Sigmoid colon (tissue), 7 donors: ENCODE results near the gene LUC7L. TPM values are rescaled to one million over a fixed set of nuclear protein-coding genes. Genes with fewer than 3 reads are reported as not detected.

Experiments
- DNase-seq: peaks from one replicate; pipeline ENCODE4 v3.0.0-alpha.2; 2019
- H3K27ac ChIP-seq, 4 donors: fragments of 200-600 bp; sonication (generic); one replicate each; pipeline ENCODE4 v1.5.1; 2016 to 2019; ENCODE audit warnings: mild to moderate bottlenecking in 1 of 4
- H3K27me3 ChIP-seq, 3 donors: fragments of 200-600 bp; sonication (generic); one replicate each; pipeline ENCODE4 v1.5.1; 2019; ENCODE audit warnings: mild to moderate bottlenecking in 1 of 3
- H3K36me3 ChIP-seq, 4 donors: fragments of 200-600 bp; sonication (generic); one replicate each; pipeline ENCODE4 v1.5.1; 2016 to 2019
- H3K4me1 ChIP-seq, 4 donors: fragments of 200-600 bp; sonication (generic); one replicate each; pipeline ENCODE4 v1.5.1; 2017 to 2019
- H3K4me3 ChIP-seq, 4 donors: fragments of 200-600 bp; sonication (generic); one replicate each; pipeline ENCODE4 v1.5.1; 2017 to 2019; ENCODE audit warnings: mild to moderate bottlenecking in 2 of 4, moderate library complexity in 1 of 4
- H3K9me3 ChIP-seq, 4 donors: fragments of 200-600 bp in 3 of 4; sonication (generic) in 3 of 4; one replicate each; pipeline versions ENCODE4 v1.5.1 to v1.6.1; 2013 to 2019
- EP300 ChIP-seq, 4 donors: sonication (generic); formaldehyde crosslinking; IDR thresholded peaks; one replicate each; pipeline ENCODE4 v1.6.1; 2017; ENCODE audit warnings: antibody characterized with exemption in 4 of 4
- POLR2A ChIP-seq, 2 donors: fragments of 450-650 bp; IDR thresholded peaks; one replicate each; pipeline ENCODE4 v1.6.1; 2016; ENCODE audit warnings: antibody characterized with exemption in 2 of 2, mild to moderate bottlenecking in 2 of 2, moderate library complexity in 2 of 2
- POLR2AphosphoS5 ChIP-seq, 4 donors: sonication (generic); formaldehyde crosslinking; IDR thresholded peaks; one replicate each; pipeline ENCODE4 v1.6.1; 2017; ENCODE audit warnings: antibody characterized with exemption in 4 of 4
- WGBS, 2 donors: extraction: QIAGEN DNeasy Blood & Tissue Kit; methylation state at CpG; one replicate each; pipeline ENCODE4 v1.1.7; 2013; 5-methylcytosine and 5-hydroxymethylcytosine counted together
- intact Hi-C: fragments of 100-400 bp; cut with DNase I; formaldehyde crosslinking; loops from one replicate; pipeline ENCODE4 v1.15.1; 2023
- polyA plus RNA-seq, 3 donors: library from polyadenylated mRNA; stranded (reverse); fragments of 200-250 nt; gene quantifications; one replicate each; pipeline ENCODE4 v1.2.3, GENCODE V29; 2013
- total RNA-seq, 4 donors: library from RNA; depleted of rRNA; stranded (reverse); fragments of >200 nt; gene quantifications; one replicate each; pipeline ENCODE4 v1.1.0, GENCODE V29; 2016
- TF ChIP-seq, protein P1 (sequence below), 4 experiments: fragments of 450-650 bp in 3 of 4; fragments of 200-600 bp in 1 of 4; IDR thresholded peaks; one replicate each; pipeline ENCODE4 v1.5.1; 2016 to 2019; ENCODE audit warnings: antibody characterized with exemption in 4 of 4, mild to moderate bottlenecking in 3 of 4, moderate library complexity in 2 of 4
- donor health status: healthy with polysubstance abuse.
- donor health status: Bipolar disorder and iron deficiency.
- donor health status: healthy.

The LUC7L gene
- total and polyA plus RNA-seq, 7 donors = 21.0 to 138 (median 55.8) TPM

GRCh38 chr16:275041-275641, 45.9 kb upstream of the LUC7L start:
- H3K4me3 ChIP-seq = peak overlapping the region; percentile 41 to 60 (median 54)
- H3K4me1 ChIP-seq = peaks cover 0 to 22% (median 16%) of the 10 kb centered on the region in 4 donors
- 1 to 3% methylated on average over 58 of the region's 58 CpGs for WGBS, 2 donors
- intact Hi-C loops = loop anchor here (2.0 kb wide), 1 partner anchor 76 kb away; no protein-coding TSS in a partner anchor
- H3K36me3 ChIP-seq = no peaks in the 10 kb centered on the region
- H3K27ac ChIP-seq = peak overlapping the region in 2 of 4 donors; percentile 10 to 22
- no peaks in the 10 kb centered on the region for H3K9me3 ChIP-seq
- no peak for TF ChIP-seq POLR2A (IDR thresholded peaks at IDR 0.05)
- TF ChIP-seq POLR2AphosphoS5 (IDR thresholded peaks at IDR 0.05) = no peak
- TF ChIP-seq, protein P1, sequence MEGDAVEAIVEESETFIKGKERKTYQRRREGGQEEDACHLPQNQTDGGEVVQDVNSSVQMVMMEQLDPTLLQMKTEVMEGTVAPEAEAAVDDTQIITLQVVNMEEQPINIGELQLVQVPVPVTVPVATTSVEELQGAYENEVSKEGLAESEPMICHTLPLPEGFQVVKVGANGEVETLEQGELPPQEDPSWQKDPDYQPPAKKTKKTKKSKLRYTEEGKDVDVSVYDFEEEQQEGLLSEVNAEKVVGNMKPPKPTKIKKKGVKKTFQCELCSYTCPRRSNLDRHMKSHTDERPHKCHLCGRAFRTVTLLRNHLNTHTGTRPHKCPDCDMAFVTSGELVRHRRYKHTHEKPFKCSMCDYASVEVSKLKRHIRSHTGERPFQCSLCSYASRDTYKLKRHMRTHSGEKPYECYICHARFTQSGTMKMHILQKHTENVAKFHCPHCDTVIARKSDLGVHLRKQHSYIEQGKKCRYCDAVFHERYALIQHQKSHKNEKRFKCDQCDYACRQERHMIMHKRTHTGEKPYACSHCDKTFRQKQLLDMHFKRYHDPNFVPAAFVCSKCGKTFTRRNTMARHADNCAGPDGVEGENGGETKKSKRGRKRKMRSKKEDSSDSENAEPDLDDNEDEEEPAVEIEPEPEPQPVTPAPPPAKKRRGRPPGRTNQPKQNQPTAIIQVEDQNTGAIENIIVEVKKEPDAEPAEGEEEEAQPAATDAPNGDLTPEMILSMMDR (IDR thresholded peaks at IDR 0.05) = no peak
- no peak for TF ChIP-seq EP300 (IDR thresholded peaks at IDR 0.05)
- DNase-seq = no peak
- peaks cover 0 to 21% (median 17%) of the 10 kb centered on the region in 3 donors for H3K27me3 ChIP-seq

DNA sequence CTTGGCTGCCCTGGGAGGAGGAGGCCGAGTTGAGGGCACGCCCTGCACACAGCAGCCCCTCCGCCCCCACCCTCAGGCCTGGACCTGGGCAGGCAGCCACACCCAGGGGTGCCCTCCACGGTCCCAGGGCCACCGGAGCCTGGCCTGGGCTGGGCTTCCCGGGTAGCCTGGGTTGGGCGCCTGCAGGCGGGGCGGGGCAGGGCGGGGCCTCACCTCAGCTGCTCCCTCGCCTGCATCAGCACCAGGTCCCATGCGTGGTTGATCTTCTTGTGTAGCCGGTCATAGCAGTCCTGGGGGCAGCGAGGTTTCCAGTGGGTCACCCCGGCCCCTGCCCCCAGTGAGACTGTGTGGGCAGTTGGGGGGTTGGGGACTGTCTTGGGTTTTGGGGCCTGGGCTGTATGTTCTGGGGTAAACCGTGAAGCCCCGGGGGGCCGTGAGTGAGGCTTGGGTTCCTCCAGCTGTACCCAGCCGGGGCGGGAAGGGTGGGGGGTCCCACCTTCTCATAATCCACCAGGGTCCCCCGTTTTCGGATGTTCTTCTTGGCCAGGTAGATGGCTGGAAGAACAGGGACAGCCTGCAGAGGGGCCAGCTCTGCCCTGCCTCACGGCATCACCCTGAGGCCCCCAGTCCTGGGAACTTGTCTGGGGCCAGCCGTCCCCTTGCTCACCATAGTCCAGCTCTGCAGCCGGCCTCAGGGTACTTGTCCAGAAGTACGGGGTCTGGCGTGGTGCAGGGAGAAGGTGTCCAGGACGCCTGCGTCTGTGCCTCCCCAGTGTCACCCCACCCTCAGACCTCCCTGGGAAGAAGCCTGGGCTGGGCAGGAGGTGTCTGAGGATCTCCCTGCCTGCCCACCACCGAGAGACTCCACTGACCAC, 44.5 kb upstream of the LUC7L start:
- Histone ChIP-seq H3K36me3 (no peaks in the 10 kb centered on the region), H3K9me3 (no peaks in the 10 kb centered on the region), H3K27ac (no peak overlapping the region), H3K27me3 (peaks cover 0 to 12% (median 9%) of the 10 kb centered on the region in 3 donors), H3K4me1 (peaks cover 0 to 18% (median 13%) of the 10 kb centered on the region in 4 donors), H3K4me3 (no peak overlapping the region)
- WGBS, 2 donors = 31 to 76% methylated on average over 30 of the region's 30 CpGs
- no peak for DNase-seq
- TF ChIP-seq EP300 (IDR thresholded peaks at IDR 0.05) = no peak
- TF ChIP-seq, protein P1 (IDR thresholded peaks at IDR 0.05) = no peak
- no peak for TF ChIP-seq POLR2A (IDR thresholded peaks at IDR 0.05)
- TF ChIP-seq POLR2AphosphoS5 (IDR thresholded peaks at IDR 0.05) = no peak
- intact Hi-C loops = loop anchor here (2.0 kb wide), 1 partner anchor 77 kb away; no protein-coding TSS in a partner anchor

DNA sequence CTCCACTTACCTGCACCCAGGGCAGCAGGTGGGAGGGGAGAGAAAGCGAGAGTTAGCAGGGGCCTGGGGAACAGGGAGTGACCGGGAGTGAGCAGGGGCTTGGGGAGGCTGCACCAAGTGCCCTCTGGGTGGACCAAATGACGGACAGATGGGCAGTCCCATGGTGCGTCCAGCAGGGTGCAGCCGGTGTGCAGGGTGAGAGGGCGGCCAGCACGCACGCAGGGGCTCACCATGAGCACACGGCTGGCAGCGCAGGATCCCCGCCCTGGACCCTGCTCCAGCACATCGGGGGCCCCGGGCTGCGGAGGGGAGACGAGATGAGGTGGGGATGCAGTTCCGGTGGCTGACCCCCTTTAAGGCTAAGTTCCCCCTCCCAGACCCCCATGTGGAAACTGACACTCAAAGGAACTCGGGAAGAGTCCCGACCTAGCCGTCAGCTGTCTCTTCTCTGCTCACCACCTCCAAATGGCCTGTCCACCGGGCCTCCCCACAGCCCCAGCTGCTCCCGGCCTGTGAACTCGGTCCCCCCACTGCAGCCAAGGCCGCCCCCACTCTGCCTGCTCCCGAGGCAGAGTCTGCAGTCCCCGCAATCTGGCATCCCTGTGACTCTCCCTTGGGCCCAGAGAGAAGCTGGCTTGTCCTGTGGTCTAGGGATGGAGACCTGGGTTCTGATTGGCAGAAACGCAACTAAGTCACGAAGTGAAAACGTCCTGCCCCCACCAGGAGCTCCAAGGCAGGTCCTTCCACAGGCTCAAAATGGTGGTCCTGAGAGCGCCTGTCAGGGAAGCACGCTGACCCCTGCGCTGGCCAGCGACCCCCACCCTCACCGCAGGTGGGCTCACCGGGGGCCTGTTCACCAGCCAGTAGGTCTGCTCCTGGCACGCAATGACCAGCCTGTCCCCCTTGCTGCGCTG, 43.6 kb upstream of the LUC7L start:
- Histone ChIP-seq H3K27me3 (peaks cover 0 to 12% (median 9%) of the 10 kb centered on the region in 3 donors), H3K27ac (no peak overlapping the region), H3K36me3 (no peaks in the 10 kb centered on the region), H3K4me1 (peaks cover 0 to 18% (median 13%) of the 10 kb centered on the region in 4 donors), H3K4me3 (no peak overlapping the region), H3K9me3 (no peaks in the 10 kb centered on the region)
- DNase-seq = no peak
- intact Hi-C loops = no loop called here
- TF ChIP-seq EP300 (IDR thresholded peaks at IDR 0.05) (no peak), POLR2AphosphoS5 (IDR thresholded peaks at IDR 0.05) (no peak), POLR2A (IDR thresholded peaks at IDR 0.05) (no peak)
- TF ChIP-seq, protein P1 (IDR thresholded peaks at IDR 0.05) = no peak
- WGBS, 2 donors = 58 to 80% methylated on average over 36 of the region's 36 CpGs

GRCh38 chr16:270381-271255, 41.4 kb upstream of the LUC7L start:
- no peak overlapping the region for H3K4me3 ChIP-seq
- TF ChIP-seq EP300 (IDR thresholded peaks at IDR 0.05) (no peak), POLR2AphosphoS5 (IDR thresholded peaks at IDR 0.05) (no peak), POLR2A (IDR thresholded peaks at IDR 0.05) (no peak)
- TF ChIP-seq, protein P1 (IDR thresholded peaks at IDR 0.05) = no peak
- no peak overlapping the region for H3K27ac ChIP-seq
- intact Hi-C loops = no loop called here
- H3K4me1 ChIP-seq = peaks cover 0 to 13% (median 10%) of the 10 kb centered on the region in 4 donors
- H3K9me3 ChIP-seq = no peaks in the 10 kb centered on the region
- H3K27me3 ChIP-seq = peaks cover 0 to 12% (median 9%) of the 10 kb centered on the region in 3 donors
- WGBS, 2 donors = 87 to 90% methylated on average over 34 of the region's 34 CpGs
- no peaks in the 10 kb centered on the region for H3K36me3 ChIP-seq
- no peak for DNase-seq
